CD1c-positive myeloid dendritic cell (primary cell): ENCODE data around the gene TNNI3K.

Experiments
- DNase-seq: peaks from one replicate; pipeline ENCODE4 v3.0.0-alpha.2; 2016; ENCODE audit errors: extremely low spot score

TNNI3K gene

GRCh38 chr1:74571891-74572290 lies 336.7 kb downstream of the TNNI3K start:
- DNase-seq = no peak

DNA sequence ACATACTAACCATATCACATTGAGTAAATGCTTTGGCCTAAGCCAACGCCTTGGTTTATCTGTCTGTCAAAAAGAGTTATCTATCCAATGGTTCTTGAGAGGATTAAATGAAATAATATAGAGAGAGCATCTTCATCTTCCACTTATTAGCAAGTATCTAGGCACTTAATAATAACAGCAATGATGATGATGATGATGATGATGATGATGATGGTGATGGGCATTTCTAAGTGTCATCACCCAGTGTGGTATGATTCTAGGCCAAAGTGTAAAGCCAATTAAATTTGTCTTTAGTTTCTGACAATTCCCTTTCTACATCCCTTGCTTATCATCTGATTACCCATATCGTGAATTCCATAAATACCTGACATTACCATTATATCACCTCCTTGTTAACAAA lies 342.9 kb downstream of the TNNI3K start:
- no peak for DNase-seq

GRCh38 chr1:74579425-74579824 lies 344.2 kb downstream of the TNNI3K start:
- no peak for DNase-seq

GRCh38 chr1:74583397-74583796 lies 348.2 kb downstream of the TNNI3K start:
- DNase-seq = no peak

GRCh38 chr1:74584185-74584584 lies 349.0 kb downstream of the TNNI3K start:
- DNase-seq = no peak

DNA sequence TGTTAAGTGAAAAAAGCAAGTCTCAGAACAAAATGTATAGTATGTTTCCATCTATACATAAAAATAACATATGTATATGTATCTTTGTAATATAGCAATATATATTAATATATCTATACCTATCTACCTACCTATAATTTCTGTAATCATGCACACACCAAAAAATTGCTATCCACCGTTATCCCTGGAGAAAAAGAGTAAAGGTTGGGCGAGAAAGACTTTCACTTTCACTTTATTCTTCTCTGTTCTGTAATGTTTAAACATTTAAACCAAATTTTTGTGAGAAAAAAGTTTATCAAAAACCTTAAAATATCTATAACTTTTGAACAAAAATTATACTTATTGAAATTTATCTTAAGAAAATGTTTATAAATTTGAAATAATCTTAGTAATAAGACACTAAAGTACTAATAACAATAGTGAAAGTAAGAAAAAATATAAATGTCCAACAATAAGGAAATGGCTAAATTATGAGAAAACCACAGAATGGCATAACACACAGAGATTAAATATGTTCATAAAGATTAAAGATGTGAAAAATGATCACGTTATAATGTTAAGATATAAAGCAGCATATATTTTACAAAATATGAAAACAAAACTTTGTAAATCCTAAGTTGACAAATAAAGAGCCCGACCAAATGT lies 351.2 kb downstream of the TNNI3K start:
- no peak for DNase-seq

DNA sequence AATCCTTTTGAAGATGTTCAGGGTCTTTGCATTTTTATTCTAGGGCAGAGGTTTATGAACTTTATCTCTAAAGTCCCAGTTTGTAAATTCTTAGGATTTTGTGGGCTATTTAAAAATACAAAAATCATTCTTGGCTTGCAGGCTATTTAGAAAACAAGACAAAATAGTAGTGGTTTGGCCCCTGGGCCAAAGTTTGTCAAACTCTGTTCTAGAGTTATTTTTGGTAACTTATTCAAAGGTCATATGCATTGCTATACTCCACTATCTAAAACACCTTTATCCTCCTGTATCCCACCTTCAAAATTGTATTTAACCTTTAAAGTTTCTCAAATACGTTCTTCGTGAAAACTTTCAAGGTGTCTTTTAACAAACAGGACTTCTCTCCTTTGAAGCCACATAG lies 352.7 kb downstream of the TNNI3K start:
- DNase-seq = no peak

DNA sequence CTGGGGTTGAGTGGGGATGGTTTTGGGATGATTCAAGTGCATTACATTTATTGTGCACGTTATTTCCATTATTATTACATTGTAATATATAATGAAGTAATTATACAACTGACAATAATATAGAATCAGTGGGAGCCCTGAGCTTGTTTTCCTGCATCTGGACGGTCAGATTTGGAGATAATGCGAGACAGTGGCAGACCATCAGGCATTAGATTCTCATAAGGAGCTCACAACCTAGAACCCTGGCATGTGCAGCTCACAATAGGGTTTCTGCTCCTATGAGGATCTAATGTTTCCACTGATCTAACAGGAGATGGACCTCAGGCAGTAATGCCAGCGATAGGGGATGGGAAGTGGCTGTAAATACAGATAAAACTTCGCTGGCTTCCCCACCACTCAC lies 355.1 kb downstream of the TNNI3K start:
- DNase-seq = no peak

DNA sequence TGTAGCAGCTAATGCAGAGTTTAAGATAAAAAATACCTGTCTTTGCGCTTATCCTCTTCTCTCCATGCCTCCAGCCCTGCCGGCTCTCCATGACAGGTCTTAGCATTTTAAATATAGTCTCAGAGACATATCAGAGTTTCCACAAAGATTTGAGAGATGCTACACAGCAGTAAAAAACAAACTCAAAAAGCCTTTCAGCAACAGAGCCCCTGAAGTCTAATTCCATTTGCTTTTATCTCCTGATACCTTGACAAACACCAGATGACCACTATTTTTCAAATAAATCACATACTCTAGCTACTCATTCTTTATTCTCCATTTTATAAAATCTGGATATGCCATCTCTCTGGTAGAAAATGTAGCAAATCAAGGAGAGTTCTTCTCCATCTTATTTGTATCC lies 356.8 kb downstream of the TNNI3K start:
- no peak for DNase-seq

GRCh38 chr1:74592580-74593355 lies 357.6 kb downstream of the TNNI3K start:
- no peak for DNase-seq
